Lower lobe of right lung (tissue), 2 donors: ENCODE measurements around the gene KDM1A. TPM values are rescaled to one million over a fixed set of nuclear protein-coding genes. Genes with fewer than 3 reads are reported as not detected.

Source experiments
- ATAC-seq, 2 donors: fragments of 200-7000 bp; cut with Tn5 transposase; one replicate each; pipeline ENCODE4 v1.9.1; 2020 to 2022; ENCODE audit warnings: mild to moderate bottlenecking in 2 of 2, moderate library complexity in 2 of 2
- DNase-seq: peaks from one replicate; pipeline ENCODE4 v3.0.0-alpha.2; 2020
- H3K27ac ChIP-seq: fragments of 200-600 bp; one replicate; pipeline ENCODE4 v1.8.0; 2022
- H3K27me3 ChIP-seq: fragments of 200-600 bp; one replicate; pipeline ENCODE4 v1.8.0; 2022; ENCODE audit warnings: low read depth
- H3K36me3 ChIP-seq: fragments of 200-600 bp; one replicate; pipeline ENCODE4 v1.8.0; 2022; ENCODE audit warnings: mild to moderate bottlenecking
- H3K4me1 ChIP-seq: fragments of 200-600 bp; one replicate; pipeline ENCODE4 v1.8.0; 2022
- H3K4me3 ChIP-seq: fragments of 200-600 bp; one replicate; pipeline ENCODE4 v1.8.0; 2022; ENCODE audit warnings: mild to moderate bottlenecking
- H3K9me3 ChIP-seq: fragments of 200-600 bp; one replicate; pipeline ENCODE4 v1.8.0; 2022
- intact Hi-C: fragments of 100-400 bp; cut with DNase I; formaldehyde crosslinking; loops from one replicate; pipeline ENCODE4 v1.11.0; 2022
- total RNA-seq: library from RNA; stranded (reverse); fragmentation: NEBNext Ultra II Directional; extraction: Animal tissue kit (Norgen Biotek cat#: 25700); gene quantifications from one replicate; pipeline ENCODE4 v1.2.1, GENCODE V29; 2021
- TF ChIP-seq, protein P1 (sequence below): fragments of 200-600 bp; IDR thresholded peaks from one replicate; pipeline ENCODE4 v1.8.0; 2022; ENCODE audit warnings: antibody characterized with exemption, mild to moderate bottlenecking
- donor health status: DM: no; HTN: yes; CAD: no; lungs with severe emphysema.

KDM1A gene
- total RNA-seq, 1 donor from 2014 or later, result 38.6 TPM

DNA sequence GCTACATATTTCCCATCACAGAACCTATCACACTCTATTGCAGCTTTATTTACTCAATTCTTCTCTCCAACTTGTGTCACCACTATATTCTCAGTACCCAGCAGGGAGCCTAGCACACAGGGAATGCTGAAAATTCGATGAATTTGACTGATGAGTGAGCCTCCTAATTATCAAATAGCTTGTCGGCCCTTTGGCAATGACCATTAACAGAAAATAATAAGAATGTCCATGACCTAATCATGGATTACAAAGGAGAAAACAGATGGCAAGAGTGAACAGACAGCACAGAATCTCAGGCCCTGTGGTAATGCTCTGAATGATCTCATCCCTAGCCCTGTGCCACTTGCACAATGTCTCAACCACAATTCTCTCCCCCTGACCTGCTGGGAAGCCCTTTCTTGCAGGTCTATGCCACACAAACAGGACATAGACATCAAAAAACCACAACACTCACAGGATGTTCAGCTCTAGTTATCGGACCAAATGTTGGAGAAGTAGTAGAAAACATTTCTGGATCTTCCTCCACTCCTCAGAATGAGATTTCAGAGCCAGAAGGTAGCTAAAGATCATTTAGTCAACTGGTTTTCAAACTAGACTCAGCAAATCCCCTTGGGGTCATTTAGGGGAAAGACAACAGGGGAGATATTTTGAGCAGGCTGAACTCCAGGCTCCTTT is 80.9 kb downstream of the KDM1A start:
- Histone ChIP-seq H3K27me3 (no peaks in the 10 kb centered on the region), H3K9me3 (no peaks in the 10 kb centered on the region), H3K4me3 (no peak overlapping the region), H3K4me1 (peaks cover 51% of the 10 kb centered on the region), H3K36me3 (no peaks in the 10 kb centered on the region), H3K27ac (peak overlapping the region; percentile 28)
- no peak for DNase-seq
- ATAC-seq, result peak; percentile 69 to 73
- TF ChIP-seq, protein P1, sequence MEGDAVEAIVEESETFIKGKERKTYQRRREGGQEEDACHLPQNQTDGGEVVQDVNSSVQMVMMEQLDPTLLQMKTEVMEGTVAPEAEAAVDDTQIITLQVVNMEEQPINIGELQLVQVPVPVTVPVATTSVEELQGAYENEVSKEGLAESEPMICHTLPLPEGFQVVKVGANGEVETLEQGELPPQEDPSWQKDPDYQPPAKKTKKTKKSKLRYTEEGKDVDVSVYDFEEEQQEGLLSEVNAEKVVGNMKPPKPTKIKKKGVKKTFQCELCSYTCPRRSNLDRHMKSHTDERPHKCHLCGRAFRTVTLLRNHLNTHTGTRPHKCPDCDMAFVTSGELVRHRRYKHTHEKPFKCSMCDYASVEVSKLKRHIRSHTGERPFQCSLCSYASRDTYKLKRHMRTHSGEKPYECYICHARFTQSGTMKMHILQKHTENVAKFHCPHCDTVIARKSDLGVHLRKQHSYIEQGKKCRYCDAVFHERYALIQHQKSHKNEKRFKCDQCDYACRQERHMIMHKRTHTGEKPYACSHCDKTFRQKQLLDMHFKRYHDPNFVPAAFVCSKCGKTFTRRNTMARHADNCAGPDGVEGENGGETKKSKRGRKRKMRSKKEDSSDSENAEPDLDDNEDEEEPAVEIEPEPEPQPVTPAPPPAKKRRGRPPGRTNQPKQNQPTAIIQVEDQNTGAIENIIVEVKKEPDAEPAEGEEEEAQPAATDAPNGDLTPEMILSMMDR, result no peak
- intact Hi-C loops, result no loop called here

DNA sequence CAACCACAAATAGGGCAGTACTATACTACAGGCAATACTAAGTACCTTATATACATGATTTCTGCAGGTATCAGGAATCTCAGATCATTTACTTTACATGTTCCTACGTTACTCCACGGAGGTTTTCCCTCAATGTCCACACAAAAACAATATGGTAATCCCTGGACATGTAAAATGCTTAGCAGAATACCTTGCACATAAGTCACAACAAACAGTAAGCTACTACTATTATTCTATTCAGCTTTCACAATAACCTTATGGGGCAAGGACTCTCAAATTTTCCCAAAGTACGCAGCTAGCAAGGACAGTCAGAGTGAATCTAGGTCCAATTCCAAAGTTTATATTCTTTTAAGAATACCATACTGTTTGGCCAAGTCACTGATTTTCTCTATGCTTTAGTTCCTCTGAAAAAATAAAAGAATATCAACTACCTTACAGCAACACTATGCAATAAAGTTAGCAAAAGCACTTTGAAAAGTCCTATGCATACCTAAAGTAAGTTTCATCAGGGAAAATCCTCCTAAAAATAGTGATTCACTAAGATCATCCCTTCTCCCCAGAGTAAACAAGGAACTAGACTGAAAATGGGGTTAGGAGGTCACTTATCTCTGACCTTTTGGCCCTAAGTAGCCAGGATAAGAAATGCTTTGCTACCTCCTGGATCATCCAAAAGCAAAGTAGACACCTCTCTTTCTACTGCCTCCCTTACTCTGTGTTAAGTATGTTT is 82.0 kb downstream of the KDM1A start:
- Histone ChIP-seq H3K9me3 (no peaks in the 10 kb centered on the region), H3K4me1 (peaks cover 51% of the 10 kb centered on the region), H3K36me3 (peaks cover under 1% of the 10 kb centered on the region), H3K27me3 (no peaks in the 10 kb centered on the region), H3K27ac (peak overlapping the region; percentile 28), H3K4me3 (no peak overlapping the region)
- DNase-seq, result no peak
- TF ChIP-seq, protein P1, result no peak
- intact Hi-C loops, result no loop called here
- ATAC-seq, result no peak

DNA sequence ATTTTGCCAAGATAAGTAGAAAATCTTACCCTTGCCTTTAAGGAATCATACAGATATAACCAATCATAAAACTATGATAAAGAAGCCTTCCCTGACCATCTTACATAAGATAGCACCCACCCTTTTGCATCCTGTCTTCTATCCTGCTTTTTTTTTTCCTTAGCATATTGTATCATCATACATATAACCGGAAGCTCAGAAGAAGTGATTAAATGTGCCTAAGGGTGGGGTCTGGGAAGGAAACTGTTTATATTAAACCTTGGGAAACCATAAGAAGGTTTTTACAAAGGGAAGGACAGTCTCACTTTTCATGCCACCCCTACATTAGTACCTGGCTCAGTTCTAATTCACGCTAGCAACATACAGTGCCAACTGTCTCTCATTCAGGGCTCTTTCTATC is 82.6 kb downstream of the KDM1A start:
- H3K27me3 ChIP-seq, result no peaks in the 10 kb centered on the region
- H3K36me3 ChIP-seq, result peaks cover 7% of the 10 kb centered on the region
- peak overlapping the region; percentile 22 for H3K27ac ChIP-seq
- DNase-seq, result no peak
- no peak for ATAC-seq
- intact Hi-C loops, result no loop called here
- no peaks in the 10 kb centered on the region for H3K9me3 ChIP-seq
- H3K4me3 ChIP-seq, result no peak overlapping the region
- peaks cover 51% of the 10 kb centered on the region for H3K4me1 ChIP-seq
- TF ChIP-seq, protein P1, result no peak

DNA sequence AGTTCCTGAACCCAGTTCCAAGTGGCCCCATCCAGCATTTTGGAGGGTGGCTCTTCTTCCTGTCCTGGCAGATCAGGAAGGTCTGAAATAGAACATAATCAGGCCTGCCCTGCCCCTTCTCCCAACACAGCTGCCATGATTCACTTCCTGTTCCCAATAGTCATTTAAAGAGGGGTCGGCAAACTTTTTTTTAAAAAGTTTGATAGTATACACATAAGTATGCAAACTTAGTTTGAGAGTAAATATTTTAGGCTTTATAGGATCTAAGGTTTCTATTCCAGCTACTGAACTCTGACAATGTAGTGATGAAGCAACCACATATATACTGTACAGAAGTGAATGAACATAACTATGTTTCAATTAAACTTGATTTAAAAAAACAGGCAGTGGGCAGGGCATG is 83.0 kb downstream of the KDM1A start:
- no peak for ATAC-seq
- Histone ChIP-seq H3K27ac (peak overlapping the region; percentile 58), H3K4me1 (peaks cover 51% of the 10 kb centered on the region)

DNA sequence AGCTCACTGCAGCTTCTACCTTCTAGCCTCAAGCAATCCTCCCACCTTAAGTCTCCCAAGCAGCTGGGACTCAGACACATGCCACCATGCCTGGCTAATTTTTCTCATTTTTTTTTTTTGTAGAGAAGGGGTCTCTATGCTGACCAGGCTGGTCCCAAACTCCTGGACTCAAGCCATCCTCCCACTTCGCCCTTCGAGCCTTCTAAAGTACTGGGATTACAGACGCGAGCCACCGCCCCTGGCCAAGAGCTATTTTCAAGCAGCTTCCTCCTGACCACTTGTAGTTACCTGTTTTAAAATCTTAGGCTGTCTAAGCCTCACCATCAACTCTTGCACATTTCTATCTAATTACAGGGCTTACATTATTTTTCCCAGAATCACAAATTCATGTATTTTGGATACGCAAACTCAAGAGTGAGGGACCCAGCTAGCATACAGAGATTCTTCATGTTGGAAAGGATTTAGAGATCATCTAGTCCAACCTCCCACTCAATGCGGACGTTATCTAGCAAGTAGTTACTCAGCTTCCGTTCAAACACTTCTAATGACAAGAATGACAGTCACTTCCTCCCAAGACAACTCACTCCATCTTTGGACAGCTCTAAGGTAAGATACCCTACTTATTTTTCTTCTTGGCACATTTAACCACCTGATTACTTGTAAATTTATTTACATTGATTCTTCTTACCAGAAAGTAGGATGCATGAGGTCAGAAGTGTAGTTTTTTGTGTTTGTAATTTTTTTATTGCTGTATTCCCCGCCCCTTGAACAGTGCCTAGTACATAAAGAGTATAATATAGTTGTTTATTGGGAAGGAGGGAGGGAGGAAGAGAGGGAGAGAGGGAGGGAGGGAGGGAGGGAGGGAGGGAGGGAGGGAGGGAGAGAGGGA is 84.0 kb downstream of the KDM1A start:
- TF ChIP-seq, protein P1, result no peak
- Histone ChIP-seq H3K27me3 (no peaks in the 10 kb centered on the region), H3K4me3 (no peak overlapping the region), H3K4me1 (peaks cover 51% of the 10 kb centered on the region), H3K9me3 (no peaks in the 10 kb centered on the region), H3K36me3 (peaks cover 20% of the 10 kb centered on the region), H3K27ac (peak overlapping the region; percentile 58)
- DNase-seq (no peak), ATAC-seq (peak in 1 of 2 donors; percentile 30)
- intact Hi-C loops, result no loop called here

More for the DNA sequence above, 83.0 kb downstream of the KDM1A start:
- Histone ChIP-seq H3K9me3 (no peaks in the 10 kb centered on the region), H3K27me3 (no peaks in the 10 kb centered on the region), H3K36me3 (peaks cover 11% of the 10 kb centered on the region), H3K4me3 (no peak overlapping the region)
- intact Hi-C loops, result no loop called here
- no peak for DNase-seq
- TF ChIP-seq, protein P1, result no peak
